Stimulated activated CD4-positive, alpha-beta T cell treated with anti-CD3 and anti-CD28 coated beads, Interleukin-2, amount 100 ng/mL, for 4 hours (primary cell): ENCODE data around the gene DSC1.
"Not testable (repeated sequence)": the region's sequence is repeated elsewhere in the genome, so short reads cannot be mapped to it uniquely, and the experiment has no call there.

Experiments used
- DNase-seq: peaks from one replicate; pipeline ENCODE4 v3.0.0-alpha.2; 2020; ENCODE audit warnings: low read depth

The DSC1 gene

GRCh38 chr18:31162825-31163435, at the start of gene DSC1:
DSC1 (minus strand) TSS chr18:31162856; CDS start chr18:31162594, 262 bp downstream.
- DNase-seq: no peak

GRCh38 chr18:31211047-31211446, 48.4 kb upstream of the DSC1 start:
- no peak for DNase-seq

- no peak for DNase-seq
Measured at GRCh38 chr18:31209041-31209440, 46.4 kb upstream of the DSC1 start.

GRCh38 chr18:31207391-31207790, 44.7 kb upstream of the DSC1 start:
- no peak for DNase-seq

GRCh38 chr18:31206787-31207381, 44.2 kb upstream of the DSC1 start:
- no peak for DNase-seq

- DNase-seq: no peak
Measured at GRCh38 chr18:31206071-31206470, 43.4 kb upstream of the DSC1 start.

- no peak for DNase-seq
Measured at GRCh38 chr18:31205273-31205672, 42.6 kb upstream of the DSC1 start.

GRCh38 chr18:31204833-31205232, 42.2 kb upstream of the DSC1 start:
- DNase-seq: no peak

- no peak for DNase-seq
Measured at GRCh38 chr18:31204166-31204565, 41.5 kb upstream of the DSC1 start.

GRCh38 chr18:31203794-31204148, 41.1 kb upstream of the DSC1 start:
- DNase-seq: no peak

GRCh38 chr18:31203096-31203793, 40.6 kb upstream of the DSC1 start:
- DNase-seq: no peak

GRCh38 chr18:31199190-31199769, 36.6 kb upstream of the DSC1 start:
- no peak for DNase-seq

GRCh38 chr18:31197676-31198075, 35.0 kb upstream of the DSC1 start:
- no peak for DNase-seq

- no peak for DNase-seq
Measured at GRCh38 chr18:31195063-31195462, 32.4 kb upstream of the DSC1 start.

GRCh38 chr18:31192086-31192776, 29.6 kb upstream of the DSC1 start:
- no peak for DNase-seq

GRCh38 chr18:31190919-31191318, 28.3 kb upstream of the DSC1 start:
- DNase-seq: no peak

GRCh38 chr18:31189757-31190156, 27.1 kb upstream of the DSC1 start:
- DNase-seq: no peak

- DNase-seq: no peak
Measured at GRCh38 chr18:31185186-31185950, 22.7 kb upstream of the DSC1 start.

- DNase-seq: no peak
Measured at GRCh38 chr18:31183302-31183701, 20.6 kb upstream of the DSC1 start.

- not testable (repeated sequence) for DNase-seq
Measured at GRCh38 chr18:31177369-31177768, 14.7 kb upstream of the DSC1 start.

- no peak for DNase-seq
Measured at GRCh38 chr18:31176531-31176930, 13.9 kb upstream of the DSC1 start.
